Transverse colon (tissue), 4 donors: Measurements from ENCODE around the gene RAF1. TPM values are rescaled to one million over a fixed set of nuclear protein-coding genes. Genes with fewer than 3 reads are reported as not detected.

Experiments used
- DNase-seq: peaks from one replicate; pipeline ENCODE4 v3.0.0-alpha.2; 2019
- H3K27ac ChIP-seq, 4 donors: fragments of 200-600 bp; sonication (generic); 2 replicates each; pipeline ENCODE4 v1.5.1; 2016 to 2018; ENCODE audit warnings: inconsistent platforms in 4 of 4
- H3K27me3 ChIP-seq: fragments of 200-600 bp; sonication (generic); 2 replicates; pipeline ENCODE4 v1.5.1; 2017; ENCODE audit warnings: inconsistent platforms
- H3K36me3 ChIP-seq, 4 donors: fragments of 200-600 bp; sonication (generic); 2 replicates each; pipeline ENCODE4 v1.5.1; 2017 to 2019; ENCODE audit warnings: inconsistent platforms in 4 of 4
- H3K4me1 ChIP-seq, 4 donors: fragments of 200-600 bp; sonication (generic); 2 replicates each; pipeline ENCODE4 v1.5.1; 2017 to 2020; ENCODE audit warnings: inconsistent platforms in 4 of 4
- H3K4me3 ChIP-seq, 4 donors: fragments of 200-600 bp; sonication (generic); 1 replicate in 1 of 4; 2 replicates in 3 of 4; pipeline versions ENCODE4 v1.5.1 to v1.6.1; 2017 to 2019; ENCODE audit warnings: inconsistent platforms in 4 of 4
- H3K9me3 ChIP-seq, 2 donors: fragments of 200-600 bp; sonication (generic); 2 replicates each; pipeline ENCODE4 v1.5.1; 2017 to 2019; ENCODE audit warnings: inconsistent platforms in 2 of 2
- CTCF ChIP-seq, 5 experiments: fragments of 200-600 bp in 3 of 5; fragments of 450-650 bp in 2 of 5; sonication (generic) in 3 of 5; IDR thresholded peaks; 1 replicate in 2 of 5; 2 replicates in 3 of 5; pipeline ENCODE4 v1.5.1; 2016 to 2017; ENCODE audit warnings: antibody characterized with exemption in 5 of 5, inconsistent platforms in 3 of 5, mild to moderate bottlenecking in 2 of 5, moderate library complexity in 1 of 5
- EP300 ChIP-seq: sonication (generic); formaldehyde crosslinking; IDR thresholded peaks from one replicate; pipeline ENCODE4 v1.6.1; 2017; ENCODE audit warnings: antibody characterized with exemption, low read depth
- POLR2A ChIP-seq: fragments of 450-650 bp; IDR thresholded peaks from one replicate; pipeline ENCODE4 v1.6.1; 2016; ENCODE audit warnings: antibody characterized with exemption, mild to moderate bottlenecking, moderate library complexity
- POLR2AphosphoS5 ChIP-seq, 3 donors: sonication (generic); formaldehyde crosslinking; IDR thresholded peaks; one replicate each; pipeline ENCODE4 v1.6.1; 2016; ENCODE audit warnings: antibody characterized with exemption in 3 of 3
- WGBS, 2 donors: methylation state at CpG; one replicate each; pipeline ENCODE4 v1.1.5; 2018; ENCODE audit warnings: low coverage in 1 of 2; 5-methylcytosine and 5-hydroxymethylcytosine counted together
- in situ Hi-C, 4 donors: fragments of 200-750 bp; cut with MboI; loops; one replicate each; pipeline versions ENCODE4 v1.15.0 to v1.15.1; 2017; ENCODE audit warnings: low sequenced_read_pairs in 3 of 4, low pct_ligation_motif_present in 1 of 4, low pct_unique_long_range_greater_than_20kb in 1 of 4
- intact Hi-C: fragments of 100-400 bp; cut with DNase I; formaldehyde crosslinking; loops from one replicate; pipeline ENCODE4 v1.15.1; 2023; ENCODE audit warnings: low total_unique reads
- total RNA-seq, 4 donors: library from RNA; depleted of rRNA; stranded (reverse); fragments of >200 nt; gene quantifications; one replicate each; pipeline ENCODE4 v1.1.0, GENCODE V29; 2016

The RAF1 gene
- total RNA-seq, 4 donors from 2014 or later, result 98.4 to 283 (median 132) TPM

- H3K27ac ChIP-seq, result no peak overlapping the region
- DNase-seq, result no peak
- WGBS, 2 donors, result 56 to 75% methylated on average over 4 of the region's 4 CpGs
- peaks cover 0 to 11% (median 5%) of the 10 kb centered on the region in 4 donors for H3K36me3 ChIP-seq
- peaks cover 11 to 55% (median 15%) of the 10 kb centered on the region in 4 donors for H3K4me1 ChIP-seq
- no peak for TF ChIP-seq POLR2AphosphoS5 (IDR thresholded peaks at IDR 0.05)
- H3K27me3 ChIP-seq, result no peaks in the 10 kb centered on the region
- H3K4me3 ChIP-seq, result no peak overlapping the region
- intact Hi-C loops (no loop called here), in situ Hi-C loops (no loop called here)
- no peaks in the 10 kb centered on the region for H3K9me3 ChIP-seq
These were observed 41.6 kb downstream of the RAF1 start for GRCh38 chr3:12622335-12622734.

GRCh38 chr3:12620729-12621128 lies 43.2 kb downstream of the RAF1 start:
- Histone ChIP-seq H3K4me3 (no peak overlapping the region), H3K36me3 (peaks cover 0 to 22% (median 10%) of the 10 kb centered on the region in 4 donors), H3K27ac (no peak overlapping the region), H3K9me3 (no peaks in the 10 kb centered on the region), H3K4me1 (peaks cover 5 to 40% (median 8%) of the 10 kb centered on the region in 4 donors), H3K27me3 (no peaks in the 10 kb centered on the region)
- no peak for DNase-seq
- in situ Hi-C loops, result no loop called here
- no peak for TF ChIP-seq EP300
- no peak for TF ChIP-seq CTCF (IDR thresholded peaks at IDR 0.05)
- TF ChIP-seq POLR2A, result no peak
- TF ChIP-seq POLR2AphosphoS5 (IDR thresholded peaks at IDR 0.05), result no peak
- intact Hi-C loops, result no loop called here

- H3K27ac ChIP-seq, result no peak overlapping the region
- intact Hi-C loops (no loop called here), in situ Hi-C loops (no loop called here)
- peaks cover under 1 to 36% (median 5%) of the 10 kb centered on the region in 4 donors for H3K4me1 ChIP-seq
- DNase-seq, result no peak
- H3K36me3 ChIP-seq, result peaks cover 0 to 25% (median 11%) of the 10 kb centered on the region in 4 donors
- no peaks in the 10 kb centered on the region for H3K27me3 ChIP-seq
- WGBS, 2 donors, result 88 to 95% methylated on average over 1 to 6 of the region's 6 CpGs
- TF ChIP-seq POLR2A (no peak), EP300 (no peak), CTCF (IDR thresholded peaks at IDR 0.05) (no peak), POLR2AphosphoS5 (IDR thresholded peaks at IDR 0.05) (no peak)
- H3K9me3 ChIP-seq, result no peaks in the 10 kb centered on the region
- H3K4me3 ChIP-seq, result no peak overlapping the region
These were observed 43.6 kb downstream of the RAF1 start for GRCh38 chr3:12620305-12620704.

GRCh38 chr3:12618426-12618825 lies 45.5 kb downstream of the RAF1 start:
- H3K4me3 ChIP-seq, result no peak overlapping the region
- intact Hi-C loops, result no loop called here
- in situ Hi-C loops, result no loop called here
- no peak for DNase-seq
- no peak overlapping the region for H3K27ac ChIP-seq
- no peaks in the 10 kb centered on the region for H3K27me3 ChIP-seq
- H3K9me3 ChIP-seq, result no peaks in the 10 kb centered on the region
- TF ChIP-seq POLR2A, result no peak
- no peak for TF ChIP-seq CTCF (IDR thresholded peaks at IDR 0.05)
- H3K36me3 ChIP-seq, result peaks cover 0 to 25% (median 11%) of the 10 kb centered on the region in 4 donors
- H3K4me1 ChIP-seq, result peaks cover 0 to 23% (median 3%) of the 10 kb centered on the region in 4 donors
- whole genome bisulfite sequencing, 2 donors, result 90 to 92% methylated on average over 6 of the region's 6 CpGs

- WGBS, 2 donors, result 67 to 90% methylated on average over 4 of the region's 4 CpGs
- no peaks in the 10 kb centered on the region for H3K27me3 ChIP-seq
- no peaks in the 10 kb centered on the region for H3K4me1 ChIP-seq
- in situ Hi-C loops (no loop called here), intact Hi-C loops (no loop called here)
- no peaks in the 10 kb centered on the region for H3K9me3 ChIP-seq
- DNase-seq, result no peak
- no peak overlapping the region for H3K27ac ChIP-seq
- peaks cover 0 to 39% (median 11%) of the 10 kb centered on the region in 4 donors for H3K36me3 ChIP-seq
- no peak overlapping the region for H3K4me3 ChIP-seq
- TF ChIP-seq POLR2AphosphoS5 (IDR thresholded peaks at IDR 0.05) (no peak), CTCF (IDR thresholded peaks at IDR 0.05) (no peak), POLR2A (no peak), EP300 (no peak)
These were observed 48.7 kb downstream of the RAF1 start for GRCh38 chr3:12615266-12615665.
